ENCODE data around the gene PKMYT1. TPM values are rescaled to one million over a fixed set of nuclear protein-coding genes. Genes with fewer than 3 reads are reported as not detected.

The PKMYT1 gene
- total RNA-seq, 4 donors from 2014 or later = 0.60 to 1.6 (median 1.1) TPM

- H3K27me3 ChIP-seq = peaks cover 0 to 8% of the 10 kb centered on the region in 2 donors
- H3K4me3 ChIP-seq = peak within 1 kb of the TSS; percentile 62 to 68 (median 65)
- TF ChIP-seq EP300 (IDR thresholded peaks at IDR 0.05) (peak; percentile 87 to 90), POLR2A (IDR thresholded peaks at IDR 0.05) (peak in 1 of 2 donors; percentile 66), CTCF (IDR thresholded peaks at IDR 0.05) (peak in 1 of 5 experiments; percentile 29)
- H3K9me3 ChIP-seq = no peaks in the 10 kb centered on the region
- H3K27ac ChIP-seq = peak within 1 kb of the TSS; percentile 78 to 99 (median 95)
- peaks cover 0 to 68% (median 41%) of the 10 kb centered on the region in 4 donors for H3K4me1 ChIP-seq
- peak; percentile 92 to 95 for DNase-seq (ENCODE audit: low spot score in 2 of 2)
- 0 to 1% methylated on average over 47 to 49 of the region's 69 CpGs for WGBS, 2 donors
- peaks cover 0 to 22% (median 5%) of the 10 kb centered on the region in 3 donors for H3K36me3 ChIP-seq
These were observed 43.6 kb upstream of the PKMYT1 start, which contains the start of the genes HCFC1R1 and THOC6 for GRCh38 chr16:3023669-3024478. Gene HCFC1R1 (minus strand): TSS chr16:3023942. CDS start chr16:3023941, 1 bp downstream. Gene THOC6 (plus strand): TSS chr16:3024035. CDS start chr16:3024327, 292 bp downstream.

GRCh38 chr16:3023415-3023668 is 43.1 kb upstream of the PKMYT1 start:
- H3K36me3 ChIP-seq = peaks cover 0 to 22% (median 5%) of the 10 kb centered on the region in 3 donors
- H3K4me3 ChIP-seq = peak overlapping the region; percentile 62 to 68 (median 65)
- peak overlapping the region; percentile 75 to 99 (median 95) for H3K27ac ChIP-seq
- no peaks in the 10 kb centered on the region for H3K9me3 ChIP-seq
- WGBS, 2 donors = 2 to 8% methylated on average over 6 of the region's 6 CpGs
- TF ChIP-seq EP300 (IDR thresholded peaks at IDR 0.05) (no peak), CTCF (IDR thresholded peaks at IDR 0.05) (no peak), POLR2A (IDR thresholded peaks at IDR 0.05) (no peak)
- H3K4me1 ChIP-seq = peaks cover 0 to 64% (median 35%) of the 10 kb centered on the region in 4 donors
- peaks cover 0 to 9% of the 10 kb centered on the region in 2 donors for H3K27me3 ChIP-seq
- DNase-seq (ENCODE audit: low spot score in 2 of 2) = no peak

GRCh38 chr16:3022684-3023414 is 42.6 kb upstream of the PKMYT1 start:
- Histone ChIP-seq H3K27me3 (peaks cover 0 to 14% of the 10 kb centered on the region in 2 donors), H3K36me3 (peaks cover 0 to 22% (median 5%) of the 10 kb centered on the region in 3 donors), H3K9me3 (no peaks in the 10 kb centered on the region), H3K4me3 (peak overlapping the region; percentile 62 to 68 (median 65)), H3K27ac (peak overlapping the region; percentile 78 to 99 (median 95)), H3K4me1 (peaks cover 0 to 64% (median 31%) of the 10 kb centered on the region in 4 donors)
- TF ChIP-seq EP300 (IDR thresholded peaks at IDR 0.05) (no peak), CTCF (IDR thresholded peaks at IDR 0.05) (no peak), POLR2A (IDR thresholded peaks at IDR 0.05) (no peak)
- WGBS, 2 donors = 14 to 17% methylated on average over 8 of the region's 8 CpGs
- no peak for DNase-seq (ENCODE audit: low spot score in 2 of 2)

GRCh38 chr16:3022208-3022683 is 42.0 kb upstream of the PKMYT1 start:
- Histone ChIP-seq H3K36me3 (peaks cover 0 to 20% (median 5%) of the 10 kb centered on the region in 3 donors), H3K27ac (peak overlapping the region; percentile 78 to 99 (median 95)), H3K9me3 (no peaks in the 10 kb centered on the region), H3K4me3 (peak overlapping the region in 3 of 4 donors; percentile 42 to 65 (median 62)), H3K27me3 (peaks cover 0 to 20% of the 10 kb centered on the region in 2 donors), H3K4me1 (peaks cover 0 to 67% (median 31%) of the 10 kb centered on the region in 4 donors)
- TF ChIP-seq EP300 (IDR thresholded peaks at IDR 0.05) (peak in 1 of 2 donors; percentile 81), POLR2A (IDR thresholded peaks at IDR 0.05) (no peak)
- WGBS, 2 donors = 2 to 9% methylated on average over 8 of the region's 8 CpGs
- DNase-seq (ENCODE audit: low spot score in 2 of 2) = peak; percentile 84 to 87

- peak; percentile 56 to 66 for DNase-seq (ENCODE audit: low spot score in 2 of 2)
- TF ChIP-seq POLR2A (IDR thresholded peaks at IDR 0.05) = no peak
- peak in 3 of 5 experiments; percentile 16 to 21 (median 17) for TF ChIP-seq CTCF (IDR thresholded peaks at IDR 0.05)
- H3K4me1 ChIP-seq = peaks cover 0 to 67% (median 31%) of the 10 kb centered on the region in 4 donors
These were observed 41.4 kb upstream of the PKMYT1 start for GRCh38 chr16:3021449-3022207.

More at GRCh38 chr16:3021449-3022207, 41.4 kb upstream of the PKMYT1 start:
- WGBS, 2 donors = 6% methylated on average over 22 to 24 of the region's 25 CpGs
- peak overlapping the region; percentile 42 to 65 (median 63) for H3K4me3 ChIP-seq
- H3K27me3 ChIP-seq = peaks cover 0 to 23% of the 10 kb centered on the region in 2 donors
- H3K27ac ChIP-seq = peak overlapping the region; percentile 78 to 99 (median 95)
- peaks cover 0 to 14% (median 5%) of the 10 kb centered on the region in 3 donors for H3K36me3 ChIP-seq
- no peaks in the 10 kb centered on the region for H3K9me3 ChIP-seq
